Endothelial cell (in vitro differentiated cells): ENCODE data around the gene SYT14. TPM values are rescaled to one million over a fixed set of nuclear protein-coding genes. Genes with fewer than 3 reads are reported as not detected.

Experiments used
- DNase-seq: peaks from one replicate; pipeline ENCODE4 v3.0.0; 2021; ENCODE audit warnings: low spot score
- H3K27ac Mint-ChIP-seq: one replicate; pipeline ENCODE4 v1.8.0; 2021; ENCODE audit warnings: mixed read lengths, inconsistent platforms; ENCODE audit not compliant: unreplicated experiment
- H3K27me3 Mint-ChIP-seq: one replicate; pipeline ENCODE4 v1.8.0; 2021; ENCODE audit warnings: mild to moderate bottlenecking, moderate library complexity, mixed read lengths, inconsistent platforms; ENCODE audit not compliant: unreplicated experiment
- H3K36me3 Mint-ChIP-seq: one replicate; pipeline ENCODE4 v1.8.0; 2021; ENCODE audit warnings: mild to moderate bottlenecking, low read depth, mixed read lengths, inconsistent platforms; ENCODE audit not compliant: unreplicated experiment
- H3K4me1 Mint-ChIP-seq: one replicate; pipeline ENCODE4 v1.8.0; 2021; ENCODE audit warnings: mild to moderate bottlenecking, mixed read lengths, inconsistent platforms; ENCODE audit not compliant: unreplicated experiment
- H3K4me3 Mint-ChIP-seq: one replicate; pipeline ENCODE4 v1.8.0; 2021; ENCODE audit warnings: mild to moderate bottlenecking, mixed read lengths, inconsistent platforms; ENCODE audit not compliant: unreplicated experiment
- H3K9me3 Mint-ChIP-seq: one replicate; pipeline ENCODE4 v1.8.0; 2021; ENCODE audit warnings: mixed read lengths, inconsistent platforms; ENCODE audit not compliant: unreplicated experiment
- total RNA-seq: library from RNA; stranded (reverse); fragmentation: NEBNext Ultra II Directional; extraction: Animal tissue kit (Norgen Biotek cat#: 25700); gene quantifications from one replicate; pipeline ENCODE4 v1.2.1, GENCODE V29; 2021; ENCODE audit not compliant: unreplicated experiment
- TF ChIP-seq, protein P1 (sequence below): fragments of 200-600 bp; sonication (generic); IDR thresholded peaks from one replicate; pipeline ENCODE4 v1.5.0; 2021; ENCODE audit warnings: antibody characterized with exemption; ENCODE audit not compliant: unreplicated experiment

The SYT14 gene
- total RNA-seq, 1 donor from 2014 or later, result 9.7 TPM

DNA sequence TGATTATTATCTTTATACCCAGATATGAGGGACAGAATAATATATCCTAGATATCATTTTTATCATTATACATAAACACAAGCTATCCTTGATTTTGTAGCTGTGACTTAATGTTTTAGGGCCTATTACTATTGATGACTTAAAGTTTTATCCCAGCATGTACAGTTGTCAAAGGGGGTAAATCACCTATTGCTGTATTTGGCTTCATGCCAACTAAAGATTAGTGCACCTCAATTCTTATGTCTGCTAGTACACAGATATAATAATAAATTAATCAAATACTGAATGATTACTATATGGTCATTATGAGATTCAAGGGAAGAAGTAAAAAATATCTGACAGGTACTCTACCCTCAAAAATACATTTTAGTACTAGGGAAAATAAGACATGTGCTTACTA, 84.0 kb downstream of the SYT14 start:
- Mint-ChIP-seq H3K9me3 (no peaks in the 10 kb centered on the region), H3K36me3 (no peaks in the 10 kb centered on the region), H3K27ac (no peak overlapping the region), H3K4me1 (no peaks in the 10 kb centered on the region), H3K4me3 (no peak overlapping the region), H3K27me3 (no peaks in the 10 kb centered on the region)
- no peak for DNase-seq
- TF ChIP-seq, protein P1, sequence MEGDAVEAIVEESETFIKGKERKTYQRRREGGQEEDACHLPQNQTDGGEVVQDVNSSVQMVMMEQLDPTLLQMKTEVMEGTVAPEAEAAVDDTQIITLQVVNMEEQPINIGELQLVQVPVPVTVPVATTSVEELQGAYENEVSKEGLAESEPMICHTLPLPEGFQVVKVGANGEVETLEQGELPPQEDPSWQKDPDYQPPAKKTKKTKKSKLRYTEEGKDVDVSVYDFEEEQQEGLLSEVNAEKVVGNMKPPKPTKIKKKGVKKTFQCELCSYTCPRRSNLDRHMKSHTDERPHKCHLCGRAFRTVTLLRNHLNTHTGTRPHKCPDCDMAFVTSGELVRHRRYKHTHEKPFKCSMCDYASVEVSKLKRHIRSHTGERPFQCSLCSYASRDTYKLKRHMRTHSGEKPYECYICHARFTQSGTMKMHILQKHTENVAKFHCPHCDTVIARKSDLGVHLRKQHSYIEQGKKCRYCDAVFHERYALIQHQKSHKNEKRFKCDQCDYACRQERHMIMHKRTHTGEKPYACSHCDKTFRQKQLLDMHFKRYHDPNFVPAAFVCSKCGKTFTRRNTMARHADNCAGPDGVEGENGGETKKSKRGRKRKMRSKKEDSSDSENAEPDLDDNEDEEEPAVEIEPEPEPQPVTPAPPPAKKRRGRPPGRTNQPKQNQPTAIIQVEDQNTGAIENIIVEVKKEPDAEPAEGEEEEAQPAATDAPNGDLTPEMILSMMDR, result no peak

DNA sequence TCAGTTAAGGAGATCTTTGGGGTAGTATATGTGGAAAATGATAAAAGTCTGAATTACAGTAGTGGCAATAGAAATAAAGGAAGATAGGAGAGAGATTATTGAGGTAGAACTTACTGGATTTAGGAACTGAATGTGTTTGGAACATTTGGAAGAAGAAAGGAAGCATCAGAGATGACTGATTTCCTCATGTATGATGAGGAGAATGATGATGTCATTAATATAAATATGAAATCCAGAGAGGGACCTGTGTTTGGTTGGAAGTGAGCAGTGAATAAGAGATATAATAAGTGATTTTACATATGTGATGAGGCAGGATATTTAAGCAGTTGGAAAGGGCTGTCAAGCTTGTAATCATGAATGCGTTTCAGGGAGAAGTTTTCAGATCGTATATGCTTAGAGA, 86.3 kb downstream of the SYT14 start:
- Mint-ChIP-seq H3K27ac (no peak overlapping the region), H3K4me1 (no peaks in the 10 kb centered on the region), H3K27me3 (no peaks in the 10 kb centered on the region), H3K4me3 (no peak overlapping the region), H3K9me3 (no peaks in the 10 kb centered on the region), H3K36me3 (no peaks in the 10 kb centered on the region)
- TF ChIP-seq, protein P1, result no peak
- DNase-seq, result no peak

- no peaks in the 10 kb centered on the region for H3K36me3 Mint-ChIP-seq
- no peaks in the 10 kb centered on the region for H3K27me3 Mint-ChIP-seq
- no peak overlapping the region for H3K27ac Mint-ChIP-seq
- H3K4me1 Mint-ChIP-seq, result no peaks in the 10 kb centered on the region
- H3K4me3 Mint-ChIP-seq, result no peak overlapping the region
- TF ChIP-seq, protein P1, result peak; percentile 19
- no peaks in the 10 kb centered on the region for H3K9me3 Mint-ChIP-seq
- peak; percentile 3 for DNase-seq
Observed at GRCh38 chr1:210024996-210025395, 87.0 kb downstream of the SYT14 start.

GRCh38 chr1:210025870-210026269, 87.9 kb downstream of the SYT14 start:
- no peaks in the 10 kb centered on the region for H3K27me3 Mint-ChIP-seq
- H3K36me3 Mint-ChIP-seq, result peaks cover 6% of the 10 kb centered on the region
- no peak overlapping the region for H3K27ac Mint-ChIP-seq
- no peaks in the 10 kb centered on the region for H3K4me1 Mint-ChIP-seq
- no peaks in the 10 kb centered on the region for H3K9me3 Mint-ChIP-seq
- DNase-seq, result no peak
- TF ChIP-seq, protein P1, result no peak
- H3K4me3 Mint-ChIP-seq, result no peak overlapping the region

- Mint-ChIP-seq H3K4me1 (no peaks in the 10 kb centered on the region), H3K27ac (no peak overlapping the region), H3K9me3 (no peaks in the 10 kb centered on the region), H3K27me3 (no peaks in the 10 kb centered on the region), H3K36me3 (peaks cover 6% of the 10 kb centered on the region), H3K4me3 (no peak overlapping the region)
- no peak for DNase-seq
- TF ChIP-seq, protein P1, result no peak
Observed at GRCh38 chr1:210027994-210028393, 90.0 kb downstream of the SYT14 start.
